Left ventricle myocardium inferior (tissue), 1 donor: Measurements from ENCODE around the gene NACAD. TPM values are rescaled to one million over a fixed set of nuclear protein-coding genes. Genes with fewer than 3 reads are reported as not detected.
A peak's percentile ranks its signal among the peaks of the same experiment; 100 is the strongest.

ENCODE experiments used
- DNase-seq: peaks from one replicate; pipeline ENCODE4 v3.0.0-alpha.2; 2020
- H3K27ac ChIP-seq: fragments of 200-600 bp; replicated peaks from 2 replicates; pipeline ENCODE4 v1.8.0; 2021
- H3K27me3 ChIP-seq: fragments of 200-600 bp; 2 replicates; pipeline ENCODE4 v1.8.0; 2021; ENCODE audit warnings: low read depth
- H3K36me3 ChIP-seq: fragments of 200-600 bp; 2 replicates; pipeline ENCODE4 v1.8.0; 2021
- H3K4me1 ChIP-seq: fragments of 200-600 bp; 2 replicates; pipeline ENCODE4 v1.8.0; 2021
- H3K4me3 ChIP-seq: fragments of 200-600 bp; 2 replicates; pipeline ENCODE4 v1.8.0; 2021; ENCODE audit warnings: mild to moderate bottlenecking, moderate library complexity
- H3K9me3 ChIP-seq: fragments of 200-600 bp; replicated peaks from 2 replicates; pipeline ENCODE4 v1.8.0; 2021
- intact Hi-C: fragments of 100-400 bp; cut with micrococcal nuclease; formaldehyde crosslinking; loops from one replicate; pipeline ENCODE4 v1.11.0; 2022
- total RNA-seq: library from RNA; stranded (reverse); fragmentation: NEBNext Ultra II Directional; extraction: Animal tissue kit (Norgen Biotek cat#: 25700); gene quantifications from one replicate; pipeline ENCODE4 v1.2.1, GENCODE V29; 2021
- TF ChIP-seq, protein P1 (sequence below): fragments of 200-600 bp; IDR thresholded peaks from 2 replicates; pipeline ENCODE4 v1.8.0; 2021; ENCODE audit warnings: antibody characterized with exemption, mild to moderate bottlenecking, borderline replicate concordance
- donor health status: DM: no; HTN: yes; CAD: no; lungs with severe emphysema.

NACAD gene
- total RNA-seq, 1 donor from 2014 or later, result 3.8 TPM

GRCh38 chr7:45033931-45034290, 54.9 kb downstream of the NACAD start:
- intact Hi-C loops, result no loop called here
- Histone ChIP-seq H3K4me1 (peaks cover 28% of the 10 kb centered on the region), H3K27me3 (no peaks in the 10 kb centered on the region), H3K4me3 (no peak overlapping the region), H3K27ac (peak overlapping the region; percentile 25), H3K36me3 (peaks cover 8% of the 10 kb centered on the region), H3K9me3 (no peaks in the 10 kb centered on the region)
- no peak for DNase-seq
- TF ChIP-seq, protein P1, sequence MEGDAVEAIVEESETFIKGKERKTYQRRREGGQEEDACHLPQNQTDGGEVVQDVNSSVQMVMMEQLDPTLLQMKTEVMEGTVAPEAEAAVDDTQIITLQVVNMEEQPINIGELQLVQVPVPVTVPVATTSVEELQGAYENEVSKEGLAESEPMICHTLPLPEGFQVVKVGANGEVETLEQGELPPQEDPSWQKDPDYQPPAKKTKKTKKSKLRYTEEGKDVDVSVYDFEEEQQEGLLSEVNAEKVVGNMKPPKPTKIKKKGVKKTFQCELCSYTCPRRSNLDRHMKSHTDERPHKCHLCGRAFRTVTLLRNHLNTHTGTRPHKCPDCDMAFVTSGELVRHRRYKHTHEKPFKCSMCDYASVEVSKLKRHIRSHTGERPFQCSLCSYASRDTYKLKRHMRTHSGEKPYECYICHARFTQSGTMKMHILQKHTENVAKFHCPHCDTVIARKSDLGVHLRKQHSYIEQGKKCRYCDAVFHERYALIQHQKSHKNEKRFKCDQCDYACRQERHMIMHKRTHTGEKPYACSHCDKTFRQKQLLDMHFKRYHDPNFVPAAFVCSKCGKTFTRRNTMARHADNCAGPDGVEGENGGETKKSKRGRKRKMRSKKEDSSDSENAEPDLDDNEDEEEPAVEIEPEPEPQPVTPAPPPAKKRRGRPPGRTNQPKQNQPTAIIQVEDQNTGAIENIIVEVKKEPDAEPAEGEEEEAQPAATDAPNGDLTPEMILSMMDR, result no peak

- Histone ChIP-seq H3K27ac (peak overlapping the region; percentile 25), H3K4me3 (no peak overlapping the region), H3K27me3 (no peaks in the 10 kb centered on the region), H3K9me3 (no peaks in the 10 kb centered on the region), H3K4me1 (peaks cover 28% of the 10 kb centered on the region), H3K36me3 (peaks cover 3% of the 10 kb centered on the region)
- DNase-seq, result no peak
- intact Hi-C loops, result no loop called here
- TF ChIP-seq, protein P1, result no peak
Observed at GRCh38 chr7:45033261-45033930, 55.4 kb downstream of the NACAD start.

DNA sequence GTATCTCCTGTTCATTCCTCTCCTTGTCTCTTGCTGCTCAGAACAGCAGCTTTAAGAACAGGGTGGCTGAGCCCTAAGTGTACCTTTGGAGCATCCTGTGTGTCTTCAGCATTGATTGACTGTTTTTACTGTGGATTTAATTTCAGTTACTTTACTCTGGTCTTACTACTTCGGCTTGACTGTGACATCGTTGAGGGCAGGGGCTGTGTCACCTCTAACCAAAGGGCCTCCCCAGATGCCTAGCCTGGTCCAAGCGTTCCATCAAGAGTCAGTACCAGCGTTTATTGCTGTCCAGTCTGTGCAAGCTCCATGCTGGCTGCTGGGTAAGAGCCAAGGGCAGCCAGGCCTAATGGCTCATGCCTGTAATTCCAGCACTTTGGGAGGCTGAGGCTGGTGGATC, 56.3 kb downstream of the NACAD start:
- no peaks in the 10 kb centered on the region for H3K27me3 ChIP-seq
- H3K27ac ChIP-seq, result no peak overlapping the region
- H3K4me3 ChIP-seq, result no peak overlapping the region
- H3K36me3 ChIP-seq, result peaks cover 5% of the 10 kb centered on the region
- peaks cover 28% of the 10 kb centered on the region for H3K4me1 ChIP-seq
- H3K9me3 ChIP-seq, result no peaks in the 10 kb centered on the region
- intact Hi-C loops, result no loop called here
- TF ChIP-seq, protein P1, result no peak
- no peak for DNase-seq

DNA sequence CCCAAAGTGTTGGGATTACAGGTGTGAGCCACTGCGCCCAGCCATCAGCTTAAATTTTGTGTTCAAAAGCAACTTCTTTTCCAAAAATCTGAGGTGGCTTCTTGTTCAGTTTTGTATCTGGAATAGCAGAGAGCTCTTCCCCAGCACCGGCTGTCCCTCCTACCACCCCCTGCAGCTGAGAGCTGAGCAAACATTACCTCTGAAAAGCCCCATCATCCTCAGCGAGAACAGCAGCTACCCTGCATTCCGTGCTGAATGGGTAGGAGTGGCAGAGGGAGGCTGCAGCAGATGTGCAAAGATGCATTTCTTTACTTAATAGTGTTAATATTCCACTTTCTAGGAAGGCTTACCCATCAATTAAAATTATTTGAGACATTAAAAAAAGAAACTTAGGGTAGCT, 56.9 kb downstream of the NACAD start:
- intact Hi-C loops, result no loop called here
- no peak overlapping the region for H3K4me3 ChIP-seq
- no peak overlapping the region for H3K27ac ChIP-seq
- H3K4me1 ChIP-seq, result peaks cover 28% of the 10 kb centered on the region
- no peak for DNase-seq
- TF ChIP-seq, protein P1, result no peak
- H3K9me3 ChIP-seq, result no peaks in the 10 kb centered on the region
- no peaks in the 10 kb centered on the region for H3K27me3 ChIP-seq
- H3K36me3 ChIP-seq, result peaks cover 5% of the 10 kb centered on the region

Other genes with a start within 250 kb of the NACAD start
- 265 TPM for gene H2AZ2, start 240.9 kb downstream of the NACAD start, total RNA-seq
- 13.1 TPM for gene PURB, start 203.4 kb downstream of the NACAD start, total RNA-seq
- gene MYO1G, start 110.0 kb downstream of the NACAD start, total RNA-seq, result 0.77 TPM
- 24.5 TPM for gene CCM2, start 88.8 kb downstream of the NACAD start, total RNA-seq
- 79.3 TPM for gene TBRG4, start 22.7 kb upstream of the NACAD start, total RNA-seq
- 30.7 TPM for gene RAMP3, start 68.8 kb upstream of the NACAD start, total RNA-seq